ENCODE results near the gene PDYN.
"Not testable (repeated sequence)": the region's sequence is repeated elsewhere in the genome, so short reads cannot be mapped to it uniquely, and the experiment has no call there.

Gene PDYN

GRCh38 chr20:1993986-1994385, at the start of gene PDYN:
TSS of gene PDYN (minus strand) at chr20:1994058. CDS start at chr20:1983084, 10,974 bp downstream.
- no peak for TF ChIP-seq CTCF (conservative IDR thresholded peaks at IDR 0.05; ENCODE audit: low read depth, low read length)
- Histone ChIP-seq H3K27me3 (ENCODE audit: insufficient read depth, low read depth) (no peaks in the 10 kb centered on the region), H3K79me2 (ENCODE audit: insufficient read depth, low read depth) (no peaks in the 10 kb centered on the region)

GRCh38 chr20:2042400-2042799, 48.5 kb upstream of the PDYN start:
- Histone ChIP-seq H3K27ac (no peak overlapping the region), H3K4me2 (no peak overlapping the region), H3K36me3 (ENCODE audit: insufficient read depth) (no peaks in the 10 kb centered on the region), H2AFZ (ENCODE audit: low read depth) (no peak overlapping the region), H4K20me1 (ENCODE audit: insufficient read depth) (no peaks in the 10 kb centered on the region), H3K27me3 (ENCODE audit: insufficient read depth, low read depth) (no peaks in the 10 kb centered on the region), H3K4me3 (IDR thresholded peaks at IDR 0.05; ENCODE audit: insufficient read depth, low read depth, low read length) (no peak overlapping the region), H3K9ac (no peak overlapping the region), H3K79me2 (ENCODE audit: insufficient read depth, low read depth) (no peaks in the 10 kb centered on the region), H3K4me1 (ENCODE audit: low read depth, poor library complexity, severe bottlenecking) (no peaks in the 10 kb centered on the region)
- no peak for TF ChIP-seq CTCF (conservative IDR thresholded peaks at IDR 0.05; ENCODE audit: low read depth, low read length)

More at GRCh38 chr20:1993986-1994385, at the start of gene PDYN:
- Histone ChIP-seq H3K4me3 (IDR thresholded peaks at IDR 0.05; ENCODE audit: insufficient read depth, low read depth, low read length) (no peak within 1 kb of the TSS), H3K4me1 (ENCODE audit: low read depth, poor library complexity, severe bottlenecking) (no peaks in the 10 kb centered on the region), H3K4me2 (no peak within 1 kb of the TSS), H2AFZ (ENCODE audit: low read depth) (no peak within 1 kb of the TSS), H3K36me3 (ENCODE audit: insufficient read depth) (no peaks in the 10 kb centered on the region), H4K20me1 (ENCODE audit: insufficient read depth) (no peaks in the 10 kb centered on the region), H3K9ac (no peak within 1 kb of the TSS), H3K27ac (no peak within 1 kb of the TSS)

- no peak overlapping the region for H3K4me2 ChIP-seq
- no peaks in the 10 kb centered on the region for H3K27me3 ChIP-seq (ENCODE audit: insufficient read depth, low read depth)
- H3K4me1 ChIP-seq (ENCODE audit: low read depth, poor library complexity, severe bottlenecking): no peaks in the 10 kb centered on the region
- H3K4me3 ChIP-seq (IDR thresholded peaks at IDR 0.05; ENCODE audit: insufficient read depth, low read depth, low read length): no peak overlapping the region
- no peaks in the 10 kb centered on the region for H4K20me1 ChIP-seq (ENCODE audit: insufficient read depth)
- no peak for TF ChIP-seq CTCF (conservative IDR thresholded peaks at IDR 0.05; ENCODE audit: low read depth, low read length)
- H3K27ac ChIP-seq: no peak overlapping the region
- H3K36me3 ChIP-seq (ENCODE audit: insufficient read depth): no peaks in the 10 kb centered on the region
- H2AFZ ChIP-seq (ENCODE audit: low read depth): no peak overlapping the region
- no peaks in the 10 kb centered on the region for H3K79me2 ChIP-seq (ENCODE audit: insufficient read depth, low read depth)
- H3K9ac ChIP-seq: no peak overlapping the region
Measured at GRCh38 chr20:2038161-2038560, 44.3 kb upstream of the PDYN start.

- no peaks in the 10 kb centered on the region for H3K79me2 ChIP-seq (ENCODE audit: insufficient read depth, low read depth)
- H3K36me3 ChIP-seq (ENCODE audit: insufficient read depth): no peaks in the 10 kb centered on the region
- no peak overlapping the region for H3K4me2 ChIP-seq
- TF ChIP-seq CTCF (conservative IDR thresholded peaks at IDR 0.05; ENCODE audit: low read depth, low read length): no peak
- H3K4me3 ChIP-seq (IDR thresholded peaks at IDR 0.05; ENCODE audit: insufficient read depth, low read depth, low read length): no peak overlapping the region
- no peak overlapping the region for H3K9ac ChIP-seq
- H4K20me1 ChIP-seq (ENCODE audit: insufficient read depth): no peaks in the 10 kb centered on the region
- no peaks in the 10 kb centered on the region for H3K4me1 ChIP-seq (ENCODE audit: low read depth, poor library complexity, severe bottlenecking)
- H3K27ac ChIP-seq: no peak overlapping the region
- no peak overlapping the region for H2AFZ ChIP-seq (ENCODE audit: low read depth)
- no peaks in the 10 kb centered on the region for H3K27me3 ChIP-seq (ENCODE audit: insufficient read depth, low read depth)
Measured at GRCh38 chr20:2037296-2037914, 43.5 kb upstream of the PDYN start.

GRCh38 chr20:2036357-2036756, 42.5 kb upstream of the PDYN start:
- H3K36me3 ChIP-seq (ENCODE audit: insufficient read depth); H3K27ac ChIP-seq; H3K4me1 ChIP-seq (ENCODE audit: low read depth, poor library complexity, severe bottlenecking); H4K20me1 ChIP-seq (ENCODE audit: insufficient read depth); H3K27me3 ChIP-seq (ENCODE audit: insufficient read depth, low read depth); H2AFZ ChIP-seq (ENCODE audit: low read depth); H3K4me2 ChIP-seq; H3K79me2 ChIP-seq (ENCODE audit: insufficient read depth, low read depth); H3K9ac ChIP-seq; H3K4me3 ChIP-seq (IDR thresholded peaks at IDR 0.05; ENCODE audit: insufficient read depth, low read depth, low read length): not testable (repeated sequence)
